ENCODE measurements around the gene FGFBP1. TPM values are rescaled to one million over a fixed set of nuclear protein-coding genes. Genes with fewer than 3 reads are reported as not detected.

Gene FGFBP1
- total and polyA plus RNA-seq, 2 of the 4 experiments (the other 2 are of a cell fraction): under 0.01 TPM; not detected in 1

DNA sequence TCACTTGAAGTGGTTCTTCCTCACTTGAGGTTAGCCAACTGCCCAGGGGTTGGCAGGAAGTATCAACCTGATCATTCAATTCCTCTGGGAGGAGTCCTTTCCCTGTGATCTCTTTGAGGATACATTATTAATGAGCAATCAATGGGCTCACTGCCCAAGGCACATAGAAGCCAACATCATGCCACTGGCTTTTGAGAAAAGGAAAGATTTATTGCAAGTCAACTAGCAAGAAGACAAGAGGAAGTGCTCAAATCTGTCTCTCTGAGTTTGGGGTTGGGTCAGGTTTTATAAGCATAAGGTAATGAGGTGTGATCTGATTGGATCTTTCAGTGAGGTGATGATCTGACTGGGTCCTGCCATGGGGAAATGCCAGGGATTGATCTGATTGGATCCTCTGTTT is 39.6 kb downstream of the FGFBP1 start:
- H3K4ac ChIP-seq (ENCODE audit: low read depth, low read length): no peak overlapping the region
- H3K4me2 ChIP-seq (ENCODE audit: low read depth, low read length): no peak overlapping the region
- H3K79me1 ChIP-seq (ENCODE audit: low read depth in 1 of 2, low read length in 2 of 2): no peaks in the 10 kb centered on the region
- H3K9me3 ChIP-seq (ENCODE audit: control insufficient read depth, insufficient read depth, low read length): peaks cover 3% of the 10 kb centered on the region
- no peak overlapping the region for H2BK15ac ChIP-seq (ENCODE audit: low read depth, low read length)
- H3K4me3 ChIP-seq (ENCODE audit: insufficient read depth, low read depth, low read length): no peak overlapping the region
- H2AFZ ChIP-seq (replicated peaks; ENCODE audit: low read length, poor library complexity): no peak overlapping the region
- in situ Hi-C loops (cut with MboI; ENCODE audit: low sequenced_read_pairs) (no loop called here), intact Hi-C loops (cut with micrococcal nuclease) (no loop called here), dilution Hi-C loops (cut with HindIII; ENCODE audit: low sequenced_read_pairs, unreplicated experiment) (no loop called here)
- no peaks in the 10 kb centered on the region for H3K36me3 ChIP-seq (ENCODE audit: control insufficient read depth, insufficient read depth, low read length)
- no peak overlapping the region for H2AK5ac ChIP-seq (ENCODE audit: low read depth, low read length)
- no TSS peak for BruUV-seq (replicated peaks)
- ChIA-PET POLR2A (ENCODE audit: unreplicated experiment) (no interaction called here), CTCF (no interaction called here)
- H3K9ac ChIP-seq (ENCODE audit: low read depth, low read length): no peak overlapping the region
- no peak overlapping the region for H4K8ac ChIP-seq (ENCODE audit: low read depth in 2 of 2, low read length in 2 of 2)
- no peaks in the 10 kb centered on the region for H3K9me1 ChIP-seq (ENCODE audit: insufficient read depth, low read length)
- no peak overlapping the region for H3K56ac ChIP-seq (ENCODE audit: extremely low read depth, insufficient read depth, low read length)
- no peak overlapping the region for H2BK20ac ChIP-seq (ENCODE audit: low read depth, low read length)
- H3K27me3 ChIP-seq (ENCODE audit: control insufficient read depth, insufficient read depth, low read length): peaks cover 53% of the 10 kb centered on the region
- no peak overlapping the region for H3K27ac ChIP-seq (ENCODE audit: insufficient read depth, low read length)
- no peak overlapping the region for H3K18ac ChIP-seq (ENCODE audit: low read depth, low read length)
- H4K5ac ChIP-seq (ENCODE audit: low read depth, low read length): no peak overlapping the region
- H2AK9ac ChIP-seq (replicated peaks; ENCODE audit: low read depth, low read length, poor library complexity): no peak overlapping the region
- H4K91ac ChIP-seq (ENCODE audit: insufficient read depth, low read depth, low read length): no peak overlapping the region
- no peak overlapping the region for H2BK120ac ChIP-seq (ENCODE audit: low read depth, low read length)
- DNase-seq: no peak
- no peak overlapping the region for H3K23ac ChIP-seq (ENCODE audit: low read depth, low read length)
- H3K14ac ChIP-seq (replicated peaks; ENCODE audit: low read depth, low read length): no peak overlapping the region
- no peak overlapping the region for H2BK5ac ChIP-seq (ENCODE audit: low read depth, low read length, poor library complexity, severe bottlenecking)
- no peak for ATAC-seq (ENCODE audit: low read depth)
- peaks cover 3% of the 10 kb centered on the region; the same call in 1 of the 2 replicates for H3K4me1 ChIP-seq (ENCODE audit: control insufficient read depth, insufficient read depth, low read length)
- no peak for TF ChIP-seq RAD21 (IDR thresholded peaks at IDR 0.05; ENCODE audit: low read length)
- TF ChIP-seq CTCF (conservative IDR thresholded peaks at IDR 0.05; ENCODE audit: low read depth, low read length): no peak
- no peak for TF ChIP-seq POLR2A (IDR thresholded peaks at IDR 0.05; ENCODE audit: low read depth, low read length)
- no peak for TF ChIP-seq SMC3 (IDR thresholded peaks at IDR 0.05; ENCODE audit: low read depth, low read length)
- TF ChIP-seq FOS (IDR thresholded peaks at IDR 0.05; ENCODE audit: low read depth, low read length): no peak
- no peak for TF ChIP-seq RFX5 (IDR thresholded peaks at IDR 0.05; ENCODE audit: low read depth, low read length)
- TF ChIP-seq CEBPB (IDR thresholded peaks at IDR 0.05; ENCODE audit: low read depth, low read length): no peak
- TF ChIP-seq MAFK (IDR thresholded peaks at IDR 0.05; ENCODE audit: low read depth, low read length): no peak
- TF ChIP-seq MAZ (IDR thresholded peaks at IDR 0.05; ENCODE audit: borderline replicate concordance, low read depth, low read length): no peak
- TF ChIP-seq BHLHE40 (IDR thresholded peaks at IDR 0.05; ENCODE audit: low read depth, low read length): no peak
- no peak for TF ChIP-seq NFE2L2 (IDR thresholded peaks at IDR 0.05; ENCODE audit: low read depth, low read length)
- H4K20me1 ChIP-seq (ENCODE audit: insufficient read depth, low read length): no peaks in the 10 kb centered on the region

Measured in IMR-90 (cell line).